SU-DHL-6 (cell line): Measurements from ENCODE around the gene SRRM2.
A peak's percentile ranks its signal among the peaks of the same experiment; 100 is the strongest.

ENCODE experiments used
- H2AFZ ChIP-seq: fragments of 200-600 bp; sonication (generic); 2 replicates; pipeline ENCODE4 v1.6.1; 2014; ENCODE audit warnings: low read depth, mild to moderate bottlenecking, moderate library complexity, mixed read lengths, antibody characterized with exemption, low read length; ENCODE audit not compliant: severe bottlenecking
- H3F3A ChIP-seq: fragments of 200-600 bp; shearing (Covaris generic); 2 replicates; pipeline ENCODE4 v1.6.0; 2016; ENCODE audit warnings: antibody characterized with exemption, mild to moderate bottlenecking; ENCODE audit not compliant: insufficient read depth
- H3K27ac ChIP-seq: fragments of 200-600 bp; sonication (generic); 2 replicates; pipeline ENCODE4 v1.5.1; 2016; ENCODE audit warnings: low read depth, mild to moderate bottlenecking, low read length, moderate library complexity, mixed read lengths
- H3K27me3 ChIP-seq: fragments of 200-600 bp; sonication (generic), shearing (Covaris generic); 2 replicates; pipeline ENCODE4 v1.6.0; 2014; ENCODE audit warnings: mild to moderate bottlenecking, low read length
- H3K36me3 ChIP-seq: fragments of 200-600 bp; sonication (generic); 2 replicates; pipeline ENCODE4 v1.6.1; 2014; ENCODE audit warnings: mild to moderate bottlenecking, low read length, mixed read lengths
- H3K4me2 ChIP-seq: fragments of 300-600, 200-600 bp; shearing (Covaris generic), sonication (generic); 2 replicates; pipeline ENCODE4 v1.6.0; 2014; ENCODE audit warnings: low read length, low read depth, mild to moderate bottlenecking; ENCODE audit not compliant: poor library complexity, severe bottlenecking
- H3K4me3 ChIP-seq: fragments of 200-600 bp; sonication (generic); 2 replicates; pipeline ENCODE4 v1.5.1; 2014; ENCODE audit warnings: antibody characterized with exemption, low read length, mild to moderate bottlenecking, mixed read lengths; ENCODE audit not compliant: insufficient read depth, poor library complexity, severe bottlenecking
- H3K79me2 ChIP-seq: fragments of 200-600 bp; sonication (generic); 2 replicates; pipeline ENCODE4 v1.6.1; 2014; ENCODE audit warnings: mild to moderate bottlenecking, low read length, moderate library complexity; ENCODE audit not compliant: insufficient read depth
- H3K9ac ChIP-seq: fragments of 200-600 bp; sonication (generic); 2 replicates; pipeline ENCODE4 v1.7.0; 2014; ENCODE audit warnings: mild to moderate bottlenecking, low read length
- H3K9me2 ChIP-seq: fragments of 200-600 bp; sonication (generic); replicated peaks from 2 replicates; pipeline ENCODE4 v1.6.1; 2014; ENCODE audit warnings: low read length; ENCODE audit not compliant: insufficient read depth
- H3K9me3 ChIP-seq: fragments of 200-600 bp; sonication (generic); 2 replicates; pipeline ENCODE4 v1.6.1; 2014; ENCODE audit warnings: low read length, mixed read lengths; ENCODE audit not compliant: insufficient read depth
- H4K20me1 ChIP-seq: fragments of 200-600 bp; sonication (generic); 2 replicates; pipeline ENCODE4 v1.6.1; 2014; ENCODE audit warnings: low read depth, mild to moderate bottlenecking, antibody characterized with exemption, low read length, moderate library complexity, mixed read lengths
- EZH2phosphoT487 ChIP-seq: fragments of 200-600 bp; sonication (generic), shearing (Covaris generic); conservative IDR thresholded peaks from 2 replicates; pipeline ENCODE4 v1.6.1; 2018; ENCODE audit warnings: mild to moderate bottlenecking, antibody characterized with exemption, low read length, moderate library complexity, mixed read lengths
- TF ChIP-seq, protein P1 (sequence below): fragments of 200-600 bp; sonication (generic); IDR thresholded peaks from one replicate; pipeline ENCODE4 v1.5.1; 2017; ENCODE audit warnings: antibody characterized with exemption, mild to moderate bottlenecking, low read length, moderate library complexity; ENCODE audit not compliant: insufficient read depth, poor library complexity, severe bottlenecking

Gene SRRM2

DNA sequence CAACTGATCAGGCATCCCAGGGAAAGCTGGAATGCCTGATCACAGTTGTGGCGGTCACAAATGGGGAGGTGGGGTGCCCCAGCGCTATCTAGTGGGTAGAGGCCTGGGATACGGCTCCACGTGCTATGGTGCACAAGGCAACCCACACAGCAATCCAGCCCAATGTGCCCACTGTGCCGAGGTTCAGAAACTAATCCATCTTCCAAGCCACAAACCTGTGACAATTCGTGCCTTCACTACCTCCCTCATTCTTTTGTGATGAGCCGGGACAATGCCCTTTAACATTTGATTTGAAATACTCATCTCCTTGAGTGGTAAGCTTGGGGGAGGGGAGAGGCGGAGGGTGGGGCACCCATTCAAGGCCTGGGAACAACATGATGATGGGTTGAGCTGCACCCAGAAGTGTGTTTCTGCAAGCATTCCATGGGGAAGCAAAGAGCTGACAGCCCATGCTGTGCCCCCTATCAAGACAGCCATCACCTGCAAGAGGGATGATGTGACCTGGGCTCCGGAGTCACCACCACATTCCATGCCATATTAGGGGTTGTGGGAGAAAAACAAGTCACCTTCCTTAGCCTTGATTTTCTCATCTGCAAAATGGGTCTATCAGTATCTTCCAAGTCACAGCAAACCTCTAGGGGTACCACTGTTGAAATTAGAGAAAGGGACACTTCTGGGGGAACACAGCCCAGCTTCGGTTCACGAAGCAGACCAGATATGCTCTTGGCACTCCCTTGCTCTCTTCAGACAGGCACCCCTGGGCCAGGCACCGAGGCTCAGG lies 20.9 kb downstream of the SRRM2 start:
- Histone ChIP-seq H3K9ac (no peak overlapping the region), H3K9me3 (no peaks in the 10 kb centered on the region), H2AFZ (no peak overlapping the region), H3K36me3 (no peaks in the 10 kb centered on the region), H3K4me3 (no peak overlapping the region), H3K27ac (no peak overlapping the region), H3K4me2 (no peak overlapping the region), H3K27me3 (no peaks in the 10 kb centered on the region), H3F3A (peaks cover 30% of the 10 kb centered on the region), H3K9me2 (no peaks in the 10 kb centered on the region), H3K79me2 (peaks cover 16% of the 10 kb centered on the region), H4K20me1 (no peaks in the 10 kb centered on the region)
- no peak for TF ChIP-seq EZH2phosphoT487
- TF ChIP-seq, protein P1, sequence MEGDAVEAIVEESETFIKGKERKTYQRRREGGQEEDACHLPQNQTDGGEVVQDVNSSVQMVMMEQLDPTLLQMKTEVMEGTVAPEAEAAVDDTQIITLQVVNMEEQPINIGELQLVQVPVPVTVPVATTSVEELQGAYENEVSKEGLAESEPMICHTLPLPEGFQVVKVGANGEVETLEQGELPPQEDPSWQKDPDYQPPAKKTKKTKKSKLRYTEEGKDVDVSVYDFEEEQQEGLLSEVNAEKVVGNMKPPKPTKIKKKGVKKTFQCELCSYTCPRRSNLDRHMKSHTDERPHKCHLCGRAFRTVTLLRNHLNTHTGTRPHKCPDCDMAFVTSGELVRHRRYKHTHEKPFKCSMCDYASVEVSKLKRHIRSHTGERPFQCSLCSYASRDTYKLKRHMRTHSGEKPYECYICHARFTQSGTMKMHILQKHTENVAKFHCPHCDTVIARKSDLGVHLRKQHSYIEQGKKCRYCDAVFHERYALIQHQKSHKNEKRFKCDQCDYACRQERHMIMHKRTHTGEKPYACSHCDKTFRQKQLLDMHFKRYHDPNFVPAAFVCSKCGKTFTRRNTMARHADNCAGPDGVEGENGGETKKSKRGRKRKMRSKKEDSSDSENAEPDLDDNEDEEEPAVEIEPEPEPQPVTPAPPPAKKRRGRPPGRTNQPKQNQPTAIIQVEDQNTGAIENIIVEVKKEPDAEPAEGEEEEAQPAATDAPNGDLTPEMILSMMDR: no peak

DNA sequence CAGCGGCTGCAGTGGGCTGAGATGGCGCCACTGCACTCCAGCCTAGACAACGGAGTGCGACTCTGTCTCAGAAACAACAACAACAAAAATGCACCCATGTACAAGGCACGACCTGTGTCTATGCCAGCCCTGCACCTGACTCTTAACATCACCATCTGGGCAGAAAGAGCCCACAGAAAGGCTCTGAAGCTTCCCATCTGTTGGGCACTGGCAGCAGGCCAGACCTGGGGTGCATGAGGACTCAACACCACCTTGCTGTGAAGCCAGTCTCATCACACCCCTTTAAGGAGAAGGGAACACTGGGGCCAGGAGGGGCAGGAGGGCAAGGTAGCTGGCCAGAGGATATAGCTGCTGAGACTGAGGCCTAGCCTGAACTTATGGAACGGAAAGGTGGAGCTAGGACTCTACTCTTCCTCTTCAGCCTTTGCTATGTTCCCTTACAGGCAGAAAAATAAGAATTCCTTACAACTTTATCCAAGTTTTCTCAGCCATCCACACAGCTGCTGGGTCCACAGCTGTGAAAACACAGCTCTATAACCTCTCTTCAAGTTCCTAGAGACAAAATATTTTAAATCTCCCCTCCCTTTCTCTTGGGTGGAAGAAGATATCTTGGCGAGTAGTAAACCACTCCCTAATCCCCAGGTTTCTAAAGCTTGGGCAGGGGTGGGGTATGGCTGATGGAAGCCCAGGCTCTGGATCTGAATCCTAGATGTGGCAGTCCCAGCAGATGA lies 21.9 kb downstream of the SRRM2 start:
- peaks cover 30% of the 10 kb centered on the region for H3F3A ChIP-seq

DNA sequence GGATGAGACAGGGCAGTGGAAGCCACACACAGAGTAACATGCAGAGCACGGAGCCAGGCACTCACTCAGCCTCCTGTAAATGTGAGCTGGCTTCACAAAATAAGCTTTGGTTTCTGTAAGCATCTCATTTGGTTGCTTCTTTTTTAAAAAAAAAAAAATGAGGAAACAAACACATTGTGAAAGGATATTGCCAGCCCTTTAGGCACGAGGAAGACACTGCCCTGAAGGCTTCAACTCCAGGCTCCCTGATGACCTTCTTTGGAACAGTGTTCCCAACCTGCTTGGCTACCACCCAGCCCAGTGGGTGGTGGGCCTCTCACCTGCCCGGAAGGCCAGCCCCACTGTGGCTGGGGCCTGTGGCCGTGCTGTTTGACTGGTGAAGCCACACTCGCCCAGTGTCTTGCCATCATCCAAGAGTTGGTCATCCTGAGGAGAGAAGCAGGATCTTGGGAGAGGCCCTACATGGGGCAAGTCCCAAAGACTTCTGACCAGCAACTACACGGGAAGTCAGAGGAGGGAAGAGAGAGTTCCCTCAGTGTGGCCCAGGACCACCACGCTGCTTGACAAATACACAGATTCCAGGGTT lies 22.8 kb downstream of the SRRM2 start:
- Histone ChIP-seq H4K20me1 (no peaks in the 10 kb centered on the region), H3K27me3 (no peaks in the 10 kb centered on the region), H3K9ac (peak overlapping the region; percentile 93; the same call in 1 of the 2 replicates), H3K27ac (0 out of 2 replicates have a peak overlapping the region, but pooled peaks have one; percentile 6), H2AFZ (no peak overlapping the region), H3F3A (peaks cover 30% of the 10 kb centered on the region), H3K36me3 (no peaks in the 10 kb centered on the region), H3K4me3 (no peak overlapping the region), H3K4me2 (peak overlapping the region; percentile 70), H3K9me2 (no peaks in the 10 kb centered on the region), H3K79me2 (peaks cover 16% of the 10 kb centered on the region), H3K9me3 (no peaks in the 10 kb centered on the region)
- no peak for TF ChIP-seq EZH2phosphoT487
- TF ChIP-seq, protein P1: no peak

More for the DNA sequence above, 21.9 kb downstream of the SRRM2 start:
- Histone ChIP-seq H3K9ac (no peak overlapping the region), H3K4me2 (no peak overlapping the region), H3K79me2 (peaks cover 16% of the 10 kb centered on the region), H3K9me2 (no peaks in the 10 kb centered on the region), H4K20me1 (no peaks in the 10 kb centered on the region), H2AFZ (no peak overlapping the region), H3K27me3 (no peaks in the 10 kb centered on the region), H3K27ac (no peak overlapping the region), H3K4me3 (no peak overlapping the region), H3K9me3 (no peaks in the 10 kb centered on the region), H3K36me3 (no peaks in the 10 kb centered on the region)
- TF ChIP-seq, protein P1: no peak
- no peak for TF ChIP-seq EZH2phosphoT487
